ENCODE data around the gene DSCAML1. TPM values are rescaled to one million over a fixed set of nuclear protein-coding genes. Genes with fewer than 3 reads are reported as not detected.

DSCAML1 gene
- total and polyA plus RNA-seq, 9 of the 15 experiments (the other 6 are each of a cell fraction or from before 2014, with no cell fraction given) = not detected

DNA sequence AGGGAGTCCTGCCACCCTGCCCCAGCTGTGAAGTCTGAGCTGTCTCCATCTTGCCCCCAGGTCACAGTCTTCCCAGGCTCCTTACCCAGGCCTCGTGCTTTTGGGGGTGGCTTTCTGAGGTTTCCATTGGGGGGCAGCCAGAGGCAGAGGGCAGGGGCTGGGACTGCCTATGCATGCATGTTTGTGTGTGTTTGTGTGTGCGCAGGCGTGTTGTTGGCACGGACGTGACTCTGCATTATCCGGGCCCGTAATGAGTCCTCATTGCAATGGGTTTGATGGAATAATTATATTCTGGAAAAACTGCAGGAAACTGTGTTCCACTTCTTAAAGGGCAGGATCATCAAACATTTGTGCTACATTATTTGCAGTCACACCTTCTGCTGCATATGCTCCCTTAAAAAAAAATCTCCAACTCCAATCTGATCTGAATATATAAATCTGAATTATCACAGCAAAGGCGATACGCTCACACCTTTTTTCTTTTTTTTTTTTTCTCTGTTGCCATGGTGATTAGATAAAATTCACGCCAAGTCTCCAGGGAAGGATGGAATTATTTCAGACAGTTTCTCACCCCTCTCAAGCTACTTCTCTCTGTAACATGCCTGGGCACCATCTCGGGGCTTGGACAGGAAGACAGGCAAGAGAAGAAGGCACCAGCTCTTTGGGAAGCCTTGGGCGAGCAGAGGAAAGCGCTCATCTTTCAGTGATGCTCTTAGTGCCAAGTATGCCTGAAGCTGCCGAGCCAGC is 45.9 kb downstream of the DSCAML1 start:
- in situ Hi-C loops (cut with MboI) (no loop called here), intact Hi-C loops (cut with micrococcal nuclease) (no loop called here)
- FAIRE-seq = no peak
- no TSS peak for BruUV-seq (replicated peaks)
- no peak for TF ChIP-seq KAT7 (CRISPR knock-in tag; IDR thresholded peaks at IDR 0.05; ENCODE audit: borderline replicate concordance)
- TF ChIP-seq OTX1 (CRISPR knock-in tag; IDR thresholded peaks at IDR 0.05) = no peak
- peak; percentile 74 for TF ChIP-seq RFX1 (IDR thresholded peaks at IDR 0.05)
- TF ChIP-seq, protein P1, sequence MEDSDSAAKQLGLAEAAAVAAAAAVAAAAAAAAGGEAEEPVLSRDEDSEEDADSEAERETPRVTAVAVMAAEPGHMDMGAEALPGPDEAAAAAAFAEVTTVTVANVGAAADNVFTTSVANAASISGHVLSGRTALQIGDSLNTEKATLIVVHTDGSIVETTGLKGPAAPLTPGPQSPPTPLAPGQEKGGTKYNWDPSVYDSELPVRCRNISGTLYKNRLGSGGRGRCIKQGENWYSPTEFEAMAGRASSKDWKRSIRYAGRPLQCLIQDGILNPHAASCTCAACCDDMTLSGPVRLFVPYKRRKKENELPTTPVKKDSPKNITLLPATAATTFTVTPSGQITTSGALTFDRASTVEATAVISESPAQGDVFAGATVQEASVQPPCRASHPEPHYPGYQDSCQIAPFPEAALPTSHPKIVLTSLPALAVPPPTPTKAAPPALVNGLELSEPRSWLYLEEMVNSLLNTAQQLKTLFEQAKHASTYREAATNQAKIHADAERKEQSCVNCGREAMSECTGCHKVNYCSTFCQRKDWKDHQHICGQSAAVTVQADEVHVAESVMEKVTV (CRISPR knock-in tag; IDR thresholded peaks at IDR 0.05) = no peak
- TF ChIP-seq, protein P2, sequence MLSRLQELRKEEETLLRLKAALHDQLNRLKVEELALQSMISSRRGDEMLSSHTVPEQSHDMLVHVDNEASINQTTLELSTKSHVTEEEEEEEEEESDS (CRISPR knock-in tag; IDR thresholded peaks at IDR 0.05) = no peak
- TF ChIP-seq SAFB2 (IDR thresholded peaks at IDR 0.05; ENCODE audit: borderline replicate concordance, low read depth, low read length, severe bottlenecking) = no peak
- TF ChIP-seq SIN3B (IDR thresholded peaks at IDR 0.05; ENCODE audit: low read depth) = no peak
- no peak for TF ChIP-seq MBD2 (IDR thresholded peaks at IDR 0.05; ENCODE audit: borderline replicate concordance, low read depth)
- TF ChIP-seq ZNF586 (CRISPR knock-in tag; conservative IDR thresholded peaks at IDR 0.05) = no peak
- 0 out of 2 replicates have a peak, but pooled peaks have one; percentile 29 for TF ChIP-seq ZNF384 (IDR thresholded peaks at IDR 0.05; ENCODE audit: low read depth, low read length)
- TF ChIP-seq, protein P3, sequence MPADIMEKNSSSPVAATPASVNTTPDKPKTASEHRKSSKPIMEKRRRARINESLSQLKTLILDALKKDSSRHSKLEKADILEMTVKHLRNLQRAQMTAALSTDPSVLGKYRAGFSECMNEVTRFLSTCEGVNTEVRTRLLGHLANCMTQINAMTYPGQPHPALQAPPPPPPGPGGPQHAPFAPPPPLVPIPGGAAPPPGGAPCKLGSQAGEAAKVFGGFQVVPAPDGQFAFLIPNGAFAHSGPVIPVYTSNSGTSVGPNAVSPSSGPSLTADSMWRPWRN (IDR thresholded peaks at IDR 0.05; ENCODE audit: low read depth) = no peak
- TF ChIP-seq ZNF134 (CRISPR knock-in tag; conservative IDR thresholded peaks at IDR 0.05) = no peak
- H3K4me2 ChIP-seq (ENCODE audit: insufficient read depth, low read length) = no peak overlapping the region
- no peak overlapping the region for H3K9ac ChIP-seq (ENCODE audit: insufficient read depth in 1 of 2, low read depth in 2 of 2, low read length in 2 of 2)
- no peaks in the 10 kb centered on the region for H3K9me1 ChIP-seq (ENCODE audit: control insufficient read depth, insufficient read depth, low read length)
- H3K27me3 ChIP-seq (ENCODE audit: control insufficient read depth in 2 of 2, insufficient read depth in 2 of 2, low read length in 2 of 2) = peaks cover 20 to 75% of the 10 kb centered on the region in 2 experiments; a peak in 3 of 5 replicates
- 2% methylated on average over 14 of the region's 14 CpGs for WGBS (ENCODE audit: insufficient coverage, low coverage, missing lambda C conversion rate)
- no peak overlapping the region for H3K27ac ChIP-seq (ENCODE audit: extremely low read depth, low read depth, low read length)
- H3K79me2 ChIP-seq (ENCODE audit: control insufficient read depth, insufficient read depth, low read length) = no peaks in the 10 kb centered on the region
- no peaks in the 10 kb centered on the region for H3K4me1 ChIP-seq (replicated peaks in 1 of 2; ENCODE audit: control insufficient read depth in 2 of 2, insufficient read depth in 2 of 2, low read length in 2 of 2)
- POLR2A ChIA-PET = interaction anchor here (1.1 kb wide), 1 partner anchor 30 kb away, joined by 3 read pairs; no protein-coding TSS in a partner anchor
- no peak overlapping the region for H3K4me3 ChIP-seq
- no peaks in the 10 kb centered on the region; the same call in 1 of the 2 replicates for H4K20me1 ChIP-seq (replicated peaks; ENCODE audit: control insufficient read depth, insufficient read depth, low read length)
- H2AFZ ChIP-seq (ENCODE audit: low read depth, low read length) = no peak overlapping the region
- no peaks in the 10 kb centered on the region for H3K9me3 ChIP-seq (replicated peaks; ENCODE audit: control insufficient read depth, insufficient read depth, low read depth, low read length)
- no peak for DNase-seq (ENCODE audit: extremely low read depth in 1 of 4, low spot score in 3 of 4)
- CTCF ChIA-PET (ENCODE audit: low intra/inter-chr PET ratio) = no interaction called here
- ATAC-seq = no peak
- H3K36me3 ChIP-seq (ENCODE audit: control insufficient read depth, insufficient read depth, low read length) = no peaks in the 10 kb centered on the region

Measured in K562 (cell line).